Nucleus accumbens (tissue), 56 donors: ENCODE data around the gene DOLPP1.
"Not testable (repeated sequence)": the region's sequence is repeated elsewhere in the genome, so short reads cannot be mapped to it uniquely, and the experiment has no call there.

Source experiments
- DNase-seq, 56 donors: peaks; one replicate each; lab custom pipeline; 2025; lab: John Stamatoyannopoulos, UW

DOLPP1 gene

DNA sequence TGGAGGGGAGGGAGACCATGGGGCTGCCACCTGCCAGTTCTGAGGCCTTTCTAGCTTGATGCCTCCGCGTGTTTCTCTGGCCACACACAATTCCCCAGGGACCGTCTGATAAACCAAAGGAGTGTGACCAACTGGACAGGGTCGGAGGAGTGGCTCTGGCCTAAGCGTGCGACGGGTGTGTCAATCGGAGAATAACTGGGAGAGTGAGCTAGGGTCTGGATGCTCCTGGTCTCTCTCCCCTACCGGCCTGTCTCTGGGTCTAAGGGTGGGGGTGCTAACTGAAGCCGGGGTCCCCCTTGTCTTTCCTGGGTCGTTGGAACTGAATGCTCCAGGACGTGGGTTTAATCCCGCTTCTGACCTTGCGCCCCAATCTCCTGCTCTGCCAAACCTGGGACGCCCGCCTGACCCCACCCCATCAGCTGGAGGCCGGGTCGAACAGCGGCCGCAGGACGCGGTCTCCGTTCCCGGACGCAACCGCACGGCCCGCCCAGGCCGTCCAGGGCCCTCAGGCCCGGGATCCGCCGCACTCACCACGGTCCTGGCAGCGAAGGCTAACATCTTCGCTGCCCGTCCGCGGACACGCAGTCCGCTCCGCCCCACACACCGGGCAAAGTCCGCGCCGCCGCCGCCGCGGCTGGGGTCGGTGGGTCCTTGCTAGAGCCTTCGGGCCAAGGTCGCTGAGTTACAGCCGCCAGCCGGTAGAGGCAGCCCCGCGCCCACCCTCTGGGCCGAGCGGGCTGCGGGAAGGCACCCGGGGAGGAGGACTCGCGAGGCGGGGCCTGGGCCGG is 29.2 kb downstream of the DOLPP1 start:
- DNase-seq = peak in 2 of 56 donors; percentile 39 to 59

DNA sequence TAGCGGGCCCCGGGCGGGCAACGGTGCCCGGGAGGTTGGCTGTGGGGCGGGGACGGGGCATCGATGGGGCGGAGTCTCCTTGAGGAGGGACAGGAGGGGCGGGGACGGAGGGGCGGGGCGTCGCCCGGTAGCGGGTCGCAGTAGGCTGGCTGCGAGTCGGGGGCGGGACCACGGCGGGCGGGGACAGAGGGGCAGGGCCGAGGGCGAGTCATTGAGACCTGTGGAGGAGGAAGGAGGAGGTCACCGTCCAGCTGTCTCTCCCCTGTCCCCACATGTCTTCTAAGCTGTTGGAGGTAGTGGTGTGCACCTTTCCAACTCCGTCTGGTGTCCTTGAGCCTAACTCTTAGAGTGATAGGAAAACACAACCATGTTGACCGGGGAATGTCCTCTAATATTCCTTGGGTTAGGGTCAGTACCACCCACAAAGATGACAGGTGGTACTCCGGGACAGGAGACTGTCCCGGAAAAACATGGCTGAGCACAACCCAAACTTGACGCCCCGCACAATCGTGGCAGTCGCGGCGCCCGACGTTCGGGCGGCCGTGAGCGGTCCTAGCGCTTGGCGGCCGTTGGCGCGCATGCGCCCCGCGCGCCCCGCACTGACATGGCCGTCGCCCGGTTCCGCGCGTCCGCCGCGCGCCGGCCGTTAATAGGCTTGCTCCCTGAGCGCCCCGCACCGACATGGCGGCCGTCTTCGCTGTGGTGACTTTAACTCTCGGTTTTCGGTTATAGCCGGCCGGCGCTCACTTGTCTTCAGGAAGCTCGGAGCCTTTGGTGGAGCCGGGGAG is 30.0 kb downstream of the DOLPP1 start, which contains the start of the genes CRAT and PTPA:
TSS of gene CRAT (minus strand) at position 54 of the 788 bp plus-strand sequence. CDS start 284 bp downstream, outside the sequence.
TSS of gene PTPA (plus strand) at position 676 of the 788 bp plus-strand sequence. CDS start 186 bp downstream, outside the sequence.
- DNase-seq = peak; percentile 68 to 99 (median 95)

DNA sequence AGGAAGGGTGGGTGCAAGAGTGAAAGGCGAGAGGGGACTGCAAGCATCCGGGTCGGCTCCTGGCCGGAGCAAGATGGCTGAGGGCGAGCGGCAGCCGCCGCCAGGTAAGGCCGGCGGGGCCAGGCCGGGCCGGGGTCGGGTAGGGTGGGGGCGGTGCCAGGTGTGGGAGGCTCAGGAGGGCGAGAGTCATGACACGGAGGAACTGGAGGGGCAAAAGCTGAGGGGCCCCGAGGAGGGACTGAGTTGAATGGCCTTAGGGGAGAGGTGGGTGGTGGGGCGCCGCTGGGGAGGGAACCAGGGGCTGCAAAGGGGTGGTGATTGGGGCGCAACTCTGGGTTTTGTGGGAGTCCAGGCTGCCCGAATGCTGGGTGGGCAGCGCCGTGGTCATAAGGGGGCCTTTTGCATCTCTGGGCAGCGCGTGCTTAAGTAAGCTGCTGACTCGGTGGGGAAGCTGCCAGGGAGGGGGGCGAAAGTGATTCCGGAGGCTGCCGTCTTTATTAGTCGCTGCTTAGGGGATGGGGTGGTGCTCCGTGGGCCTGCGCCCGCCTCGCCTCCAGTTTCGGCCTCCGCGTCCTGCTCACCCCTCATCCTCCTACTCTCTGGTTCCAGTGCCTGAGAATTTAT is 30.7 kb downstream of the DOLPP1 start:
- peak in 30 of 56 donors; percentile 21 to 69 (median 48) for DNase-seq

DNA sequence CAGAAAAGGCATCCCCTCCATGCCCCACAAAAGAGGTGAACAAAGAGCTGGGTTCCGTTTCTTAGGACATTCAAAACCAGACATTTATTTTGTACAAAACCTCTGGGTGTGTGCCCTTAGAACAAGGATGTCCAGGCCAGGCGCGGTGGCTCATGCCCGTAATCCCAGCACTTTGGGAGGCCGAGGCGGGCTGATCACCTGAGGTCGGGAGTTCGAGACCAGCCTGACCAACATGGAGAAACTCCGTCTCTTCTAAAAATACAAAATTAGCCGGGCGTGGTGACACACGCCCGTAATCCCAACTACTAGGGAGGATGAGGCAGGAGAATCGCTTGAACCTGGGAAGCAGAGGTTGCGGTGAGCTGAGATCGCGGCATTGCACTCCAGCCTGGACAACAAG is 31.6 kb downstream of the DOLPP1 start:
- DNase-seq = not testable (repeated sequence)

DNA sequence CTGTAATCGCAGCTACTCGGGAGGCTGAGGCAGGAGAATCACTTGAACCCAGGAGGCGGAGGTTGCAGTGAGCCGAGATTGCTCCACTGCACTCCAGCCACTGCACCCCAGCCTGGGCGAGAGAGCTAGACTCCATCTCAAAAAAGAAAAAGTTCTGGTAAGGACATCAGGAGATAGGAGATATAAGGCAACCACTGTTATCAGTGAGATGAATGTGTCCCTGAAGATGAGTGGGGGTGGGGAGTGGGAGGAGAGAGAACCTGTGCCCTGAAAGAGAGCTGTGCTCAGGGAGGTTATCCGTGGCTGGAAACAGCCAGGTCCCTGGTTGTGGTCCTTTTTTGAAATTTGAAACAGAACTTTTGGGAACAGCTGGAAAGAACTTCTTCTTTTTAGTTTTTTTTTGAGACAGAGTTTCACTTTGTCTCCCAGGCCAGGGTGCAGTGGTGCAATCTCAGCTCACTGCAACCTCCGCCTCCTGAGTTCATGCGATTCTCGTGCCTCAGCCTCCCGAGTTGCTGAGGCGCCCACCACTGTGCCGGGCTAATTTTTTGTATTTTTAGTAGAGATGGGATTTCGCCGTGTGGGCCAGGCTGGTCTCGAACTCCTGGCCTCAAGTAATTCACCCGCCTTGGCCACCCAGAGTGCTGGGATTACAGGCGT is 32.9 kb downstream of the DOLPP1 start:
- no peak for DNase-seq

DNA sequence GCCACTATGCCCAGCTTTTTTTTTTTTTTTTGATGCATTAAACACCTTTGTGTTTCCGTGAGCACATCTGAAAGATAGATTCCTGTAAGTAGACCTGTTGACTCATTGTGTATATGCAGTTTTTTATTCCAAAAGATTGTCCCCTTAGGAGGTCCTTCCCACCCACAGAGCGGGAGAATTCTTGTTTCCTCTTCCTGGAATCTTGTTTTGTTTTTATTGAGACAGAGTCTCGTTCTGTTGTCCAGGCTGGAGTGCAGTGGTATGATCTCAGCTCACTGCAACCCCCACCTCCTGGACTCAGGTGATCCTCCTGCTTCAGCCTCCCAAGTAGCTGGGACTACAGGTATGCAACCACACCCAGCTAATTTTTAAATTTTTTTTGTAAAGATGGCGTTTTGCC is 37.9 kb downstream of the DOLPP1 start:
- DNase-seq = no peak

DNA sequence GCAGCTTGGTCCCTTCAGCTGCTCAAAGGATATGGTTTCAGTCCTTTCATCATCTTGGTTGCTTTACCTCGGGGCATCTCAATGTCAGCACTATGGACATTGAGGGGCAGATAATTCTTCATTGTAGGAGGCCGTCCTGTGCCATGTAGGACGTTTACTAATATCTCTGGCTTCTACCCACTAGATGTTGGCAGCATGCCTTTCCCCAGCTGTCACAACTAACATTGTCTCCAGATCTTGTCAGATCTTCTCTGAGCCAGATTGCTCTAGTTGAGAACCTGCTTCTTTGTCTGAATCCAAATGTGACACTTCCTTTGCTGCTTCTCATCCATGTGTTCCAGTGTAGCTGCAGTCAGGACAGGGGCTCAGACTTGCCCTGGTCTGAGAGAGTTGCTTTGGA is 40.6 kb downstream of the DOLPP1 start:
- peak in 24 of 56 donors; percentile 7 to 75 (median 21) for DNase-seq

DNA sequence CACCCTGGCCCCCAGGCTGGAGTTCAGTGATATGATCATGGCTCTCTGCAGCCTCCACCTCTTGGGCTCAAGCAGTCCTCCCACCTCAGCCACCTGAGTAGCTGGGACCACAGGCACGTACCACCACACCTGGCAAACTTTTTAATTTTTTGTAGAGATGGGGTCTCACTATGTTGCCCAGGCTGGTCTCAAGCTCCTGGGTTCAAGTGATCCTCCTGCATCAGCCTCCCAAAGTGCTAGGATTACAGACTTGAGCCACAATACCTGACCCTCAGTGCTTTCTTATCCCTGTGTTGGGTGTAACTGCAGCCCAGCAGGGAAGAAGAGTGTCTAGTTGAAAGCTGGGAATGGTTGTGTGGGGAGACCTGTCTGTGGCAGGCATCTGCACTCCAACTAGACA is 41.2 kb downstream of the DOLPP1 start:
- DNase-seq = no peak

DNA sequence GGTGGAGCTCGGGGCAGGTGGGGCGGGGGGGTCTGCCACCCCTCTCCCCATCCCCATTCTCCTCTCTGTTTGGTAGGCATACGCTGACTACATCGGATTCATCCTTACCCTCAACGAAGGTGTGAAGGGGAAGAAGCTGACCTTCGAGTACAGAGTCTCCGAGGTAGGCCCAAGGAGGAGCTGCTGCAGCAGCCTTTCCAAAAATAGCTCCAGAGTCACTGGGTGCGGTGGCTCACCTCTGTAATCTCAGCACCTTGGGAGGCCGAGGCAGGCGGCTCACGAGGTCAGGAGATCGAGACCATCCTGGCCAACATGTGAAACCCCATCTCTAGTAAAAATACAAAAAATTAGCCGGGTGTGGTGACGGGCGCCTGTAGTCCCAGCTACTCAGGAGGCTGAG is 42.1 kb downstream of the DOLPP1 start:
- DNase-seq = not testable (repeated sequence)

DNA sequence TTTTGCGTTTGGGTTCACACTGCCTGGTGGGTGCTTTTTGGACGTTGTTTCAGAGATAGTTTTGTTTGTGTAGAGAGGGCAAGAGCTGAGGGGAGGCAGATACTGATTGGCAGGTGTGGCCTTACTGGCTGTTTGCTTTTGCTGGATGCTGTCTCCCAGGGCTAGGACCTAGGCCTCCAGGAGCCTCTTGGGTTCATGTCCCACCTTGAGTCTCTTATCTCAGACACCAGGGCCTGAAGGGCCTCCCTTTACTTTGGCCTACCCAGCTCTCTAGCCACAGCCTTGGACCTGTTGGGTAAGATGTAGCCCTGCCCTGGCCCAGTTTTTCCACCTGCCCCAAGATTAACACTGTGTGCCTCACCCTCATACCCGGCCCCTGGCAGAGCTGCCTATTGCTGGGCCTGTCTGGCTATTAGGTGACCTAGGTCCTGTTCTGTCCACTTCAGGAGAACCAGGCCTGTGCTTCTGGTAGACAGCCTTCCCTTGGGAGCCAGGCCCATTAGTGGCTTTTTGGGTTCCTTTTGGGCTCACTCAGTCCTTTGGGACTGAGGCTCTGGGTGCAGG is 43.7 kb downstream of the DOLPP1 start:
- DNase-seq = no peak

DNA sequence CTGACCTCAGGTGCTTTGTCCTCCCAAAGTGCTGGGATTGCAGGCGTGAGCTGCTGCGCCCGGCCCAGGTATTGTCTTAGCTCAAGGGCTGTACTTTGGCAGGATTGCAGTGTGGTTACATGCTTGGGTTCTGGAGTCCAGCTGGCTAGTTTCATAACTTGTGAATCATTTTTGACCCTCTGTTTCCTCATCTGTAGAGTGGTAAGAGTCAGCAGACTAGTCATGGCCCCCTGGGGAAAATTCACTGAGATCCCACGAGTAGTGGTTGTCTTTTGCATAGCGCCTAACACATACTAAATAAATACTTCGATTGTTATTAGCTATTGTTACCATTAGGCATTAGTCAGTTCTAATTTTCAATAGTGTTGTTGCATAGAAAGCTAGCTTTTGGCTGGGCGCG is 44.6 kb downstream of the DOLPP1 start:
- DNase-seq = no peak

DNA sequence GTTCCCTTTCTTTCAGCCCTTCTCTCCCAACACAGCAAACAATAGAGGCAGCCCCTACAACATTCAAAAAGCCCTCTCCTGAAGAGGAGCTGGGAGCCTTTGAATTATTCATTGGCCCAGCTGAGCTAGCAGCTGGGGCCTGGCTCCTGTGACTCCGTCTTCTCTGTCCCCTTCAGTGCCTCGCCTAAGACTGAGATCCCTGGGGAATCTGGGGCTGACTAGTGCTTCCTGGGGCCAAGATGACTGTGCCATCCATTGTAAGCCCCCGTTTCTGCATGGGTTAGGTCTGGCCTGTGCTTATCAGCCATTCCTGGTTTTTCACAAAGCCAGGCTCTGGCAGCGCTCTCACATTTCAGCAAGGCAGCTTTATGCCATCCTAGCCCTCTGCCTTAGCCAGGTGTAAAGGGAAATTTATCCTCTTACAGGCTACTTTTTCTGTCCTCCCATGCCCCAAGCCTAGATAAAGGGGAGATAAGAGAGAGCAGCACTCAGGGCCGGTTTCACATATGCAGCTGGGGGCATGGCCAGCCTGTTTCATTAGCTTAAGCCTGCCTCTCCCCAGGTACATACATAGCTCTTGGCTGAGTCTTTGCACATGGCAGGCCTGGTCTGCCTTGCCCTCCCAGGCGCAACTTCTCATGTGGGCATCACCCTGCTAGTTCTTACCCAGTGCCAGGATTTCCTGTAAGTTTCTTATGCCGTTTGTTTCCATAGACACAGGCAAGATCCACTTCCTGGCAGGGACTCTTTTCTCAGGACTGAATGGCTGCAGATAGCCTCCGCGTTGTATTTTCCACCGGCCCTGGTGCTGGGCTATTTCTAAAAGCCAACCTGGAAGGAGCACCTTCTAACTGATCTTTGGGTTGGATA is 46.1 kb downstream of the DOLPP1 start:
- peak in 18 of 56 donors; percentile 7 to 50 (median 23) for DNase-seq

DNA sequence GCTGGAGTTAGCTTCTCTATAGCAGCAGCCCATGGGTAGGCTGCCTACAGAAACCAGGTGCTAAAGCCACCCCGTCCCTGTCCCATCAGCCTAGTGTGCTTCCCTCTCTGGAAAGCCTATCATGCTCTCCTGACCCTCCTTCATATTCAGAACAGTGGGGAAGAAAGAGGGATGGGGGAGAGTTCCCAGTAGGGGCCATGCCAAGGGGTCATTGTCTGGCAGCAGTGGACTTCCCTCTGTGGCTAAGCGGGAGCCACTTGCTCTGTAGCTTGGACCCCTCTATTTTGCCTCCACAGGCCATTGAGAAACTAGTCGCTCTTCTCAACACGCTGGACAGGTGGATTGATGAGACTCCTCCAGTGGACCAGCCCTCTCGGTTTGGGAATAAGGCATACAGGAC is 47.8 kb downstream of the DOLPP1 start:
- no peak for DNase-seq

DNA sequence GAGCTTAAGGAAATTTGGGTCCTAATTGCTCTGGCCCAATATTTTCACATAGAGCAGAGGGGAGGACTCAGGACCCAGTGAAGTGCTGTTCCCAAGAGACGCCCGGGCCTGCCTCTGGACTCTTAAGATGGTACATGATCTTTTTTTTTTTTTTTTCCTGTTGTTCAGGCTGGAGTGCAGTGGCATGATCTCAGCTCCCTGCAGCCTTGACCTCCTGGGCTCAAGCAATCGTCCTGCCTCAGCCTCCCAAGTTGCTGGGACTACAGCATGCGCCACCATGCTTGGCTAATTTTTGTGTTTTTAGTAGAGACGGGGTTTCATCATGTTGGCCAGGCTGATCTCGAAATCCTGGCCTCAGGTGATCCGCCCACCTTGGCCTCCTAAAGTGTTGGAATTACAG is 49.4 kb downstream of the DOLPP1 start:
- not testable (repeated sequence) for DNase-seq

DNA sequence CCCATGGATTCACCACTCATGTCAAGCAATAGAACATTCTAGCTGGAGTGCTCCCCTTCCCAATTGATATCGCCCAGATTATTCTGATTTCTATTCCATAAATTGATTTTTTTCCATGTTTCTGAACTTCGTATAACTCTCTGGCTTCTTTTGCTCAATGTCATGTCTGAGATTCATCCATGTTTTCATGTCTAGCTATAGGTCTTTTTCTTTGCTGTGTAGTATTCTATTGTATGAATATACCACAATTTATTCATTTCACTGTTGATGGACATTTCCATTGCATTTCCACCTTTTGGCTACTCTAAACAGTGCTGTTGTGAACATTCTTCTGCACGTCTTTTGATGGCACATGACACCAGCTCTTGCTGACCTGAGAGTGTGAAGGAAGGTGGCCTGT is 49.9 kb downstream of the DOLPP1 start:
- DNase-seq = no peak

DNA sequence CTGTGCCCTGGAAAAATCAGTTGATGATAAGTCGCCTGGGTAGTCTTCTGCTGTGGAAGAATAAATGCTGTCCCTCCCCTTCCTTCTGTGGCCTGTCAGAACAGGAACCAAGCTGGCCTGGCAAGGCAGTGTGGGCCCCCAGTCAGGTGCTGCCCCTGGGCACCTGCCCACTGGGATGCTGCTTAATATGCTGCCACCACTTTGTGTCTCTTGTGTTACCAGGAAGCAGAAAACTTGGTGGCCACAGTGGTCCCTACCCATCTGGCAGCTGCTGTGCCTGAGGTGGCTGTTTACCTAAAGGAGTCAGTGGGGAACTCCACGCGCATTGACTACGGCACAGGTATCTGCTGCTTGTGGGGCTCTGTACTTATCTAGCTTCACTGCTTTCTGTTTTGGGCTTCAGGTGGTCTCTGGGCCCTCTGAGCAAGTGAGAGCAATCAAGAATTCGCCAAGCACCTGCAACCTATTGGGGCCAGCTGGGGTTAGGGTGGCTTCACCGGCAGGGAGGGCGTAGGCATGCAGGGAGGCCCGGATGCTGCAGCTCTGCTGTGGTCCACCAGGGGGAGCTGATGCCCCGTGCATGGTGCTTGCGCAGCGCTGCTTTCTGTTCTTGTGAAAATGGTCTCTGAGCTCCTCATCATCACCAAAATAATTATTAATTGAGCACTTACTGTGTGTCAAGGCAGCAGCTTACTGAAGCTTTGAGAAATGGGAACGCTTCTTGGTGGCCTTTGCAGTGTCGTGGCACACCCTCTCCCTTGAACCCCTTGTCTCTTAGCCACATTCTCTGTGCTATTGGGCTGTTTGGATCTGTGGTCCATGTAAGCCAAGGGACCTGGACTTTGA is 50.6 kb downstream of the DOLPP1 start:
- DNase-seq = peak in 49 of 56 donors; percentile 16 to 84 (median 55)

DNA sequence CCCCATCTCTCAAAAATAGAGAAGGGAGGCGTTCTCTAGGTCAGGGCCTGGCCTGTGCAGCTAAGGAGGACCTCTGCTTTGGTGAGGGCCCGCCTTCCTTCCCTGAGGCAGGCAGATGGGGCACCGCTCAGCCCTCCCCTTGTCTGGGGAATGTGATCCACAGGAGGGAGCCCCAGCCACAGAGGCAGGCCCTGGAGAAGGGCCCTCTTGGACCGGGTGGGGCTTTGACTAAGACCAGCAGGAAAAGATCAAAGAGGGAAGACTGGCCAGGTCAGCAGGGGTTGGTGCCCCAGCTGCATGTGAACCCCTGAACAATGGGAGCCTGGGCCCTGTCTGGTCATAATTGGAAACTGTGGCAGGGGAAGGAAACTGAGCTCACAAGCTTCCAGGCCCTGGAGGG is 52.2 kb downstream of the DOLPP1 start:
- DNase-seq = no peak

DNA sequence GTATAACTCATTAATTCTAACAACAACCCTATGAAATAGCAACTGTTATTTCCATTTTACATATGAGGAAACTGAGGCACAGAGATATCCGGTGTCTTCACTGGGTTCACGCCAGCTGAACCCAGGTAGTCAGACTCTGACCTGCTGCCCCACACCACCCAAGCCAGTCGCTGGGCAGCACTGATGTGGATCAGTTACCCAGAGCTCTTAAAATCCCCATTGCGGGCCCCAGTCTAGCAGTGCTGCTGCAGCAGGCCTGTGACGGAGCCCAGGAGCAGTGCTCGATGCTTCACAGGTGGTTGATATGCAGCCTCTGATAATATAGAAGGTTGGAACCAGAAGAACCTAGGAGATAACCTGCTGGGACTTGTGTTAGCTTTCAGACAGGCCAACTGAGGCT is 54.6 kb downstream of the DOLPP1 start:
- DNase-seq = no peak
